WI38 (cell line): ENCODE measurements around the gene GRAMD1A.
"Not testable (repeated sequence)": the region's sequence is repeated elsewhere in the genome, so short reads cannot be mapped to it uniquely, and the experiment has no call there.

ENCODE experiments used
- H3K4me3 ChIP-seq: 2 replicates; pipeline ENCODE4 v1.5.1; 2011; ENCODE audit warnings: low read depth, mild to moderate bottlenecking, control low read depth, low read length
- TF ChIP-seq, protein P1 (sequence below): IDR thresholded peaks from 2 replicates; pipeline ENCODE4 v1.5.1; 2012; ENCODE audit warnings: low read depth, mild to moderate bottlenecking, control low read depth, low read length

The GRAMD1A gene

GRCh38 chr19:34961775-34962686 is 38.1 kb upstream of the GRAMD1A start:
- peak overlapping the region; percentile 86 for H3K4me3 ChIP-seq
- TF ChIP-seq, protein P1, sequence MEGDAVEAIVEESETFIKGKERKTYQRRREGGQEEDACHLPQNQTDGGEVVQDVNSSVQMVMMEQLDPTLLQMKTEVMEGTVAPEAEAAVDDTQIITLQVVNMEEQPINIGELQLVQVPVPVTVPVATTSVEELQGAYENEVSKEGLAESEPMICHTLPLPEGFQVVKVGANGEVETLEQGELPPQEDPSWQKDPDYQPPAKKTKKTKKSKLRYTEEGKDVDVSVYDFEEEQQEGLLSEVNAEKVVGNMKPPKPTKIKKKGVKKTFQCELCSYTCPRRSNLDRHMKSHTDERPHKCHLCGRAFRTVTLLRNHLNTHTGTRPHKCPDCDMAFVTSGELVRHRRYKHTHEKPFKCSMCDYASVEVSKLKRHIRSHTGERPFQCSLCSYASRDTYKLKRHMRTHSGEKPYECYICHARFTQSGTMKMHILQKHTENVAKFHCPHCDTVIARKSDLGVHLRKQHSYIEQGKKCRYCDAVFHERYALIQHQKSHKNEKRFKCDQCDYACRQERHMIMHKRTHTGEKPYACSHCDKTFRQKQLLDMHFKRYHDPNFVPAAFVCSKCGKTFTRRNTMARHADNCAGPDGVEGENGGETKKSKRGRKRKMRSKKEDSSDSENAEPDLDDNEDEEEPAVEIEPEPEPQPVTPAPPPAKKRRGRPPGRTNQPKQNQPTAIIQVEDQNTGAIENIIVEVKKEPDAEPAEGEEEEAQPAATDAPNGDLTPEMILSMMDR = no peak

DNA sequence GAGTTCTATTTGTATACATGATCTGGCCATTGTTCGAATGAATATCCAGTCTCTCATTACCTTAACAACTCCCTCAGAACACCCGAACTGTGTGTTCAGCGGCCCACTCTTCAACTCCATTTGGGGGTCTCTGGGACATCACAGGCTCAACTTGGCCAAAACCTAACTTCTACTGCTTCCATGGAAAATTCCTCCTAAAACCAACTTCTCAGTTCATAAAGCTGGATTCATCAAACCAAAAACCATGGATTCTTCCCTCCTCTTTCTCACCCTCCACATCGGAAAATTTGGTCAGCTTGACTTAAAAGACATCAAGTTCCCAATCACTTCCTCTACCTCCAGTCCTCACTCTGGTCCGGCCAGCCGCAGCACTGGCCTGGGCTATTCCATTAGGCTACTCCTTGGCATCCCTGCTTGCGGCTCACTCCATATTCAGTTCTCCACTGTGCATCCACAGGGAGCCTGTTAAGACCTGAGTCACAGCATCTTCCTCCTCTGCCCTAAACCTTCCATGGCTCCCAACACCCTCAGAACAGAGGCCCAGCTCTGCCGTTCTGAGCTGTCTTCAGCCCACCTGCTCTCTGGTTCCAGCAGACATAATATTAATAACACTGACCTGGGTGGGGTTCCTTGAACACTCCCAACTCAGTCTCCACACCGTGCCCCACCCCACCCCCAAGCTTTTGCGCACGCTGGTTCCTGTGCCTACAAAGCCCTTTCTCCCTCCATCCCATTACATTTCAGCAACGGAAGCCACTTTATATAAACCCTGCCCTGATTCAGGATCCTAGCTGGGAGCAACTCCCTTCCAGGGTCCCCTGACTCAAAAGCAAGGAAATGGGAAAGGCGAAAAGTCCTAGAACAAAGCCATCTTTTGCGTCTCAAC is 37.2 kb upstream of the GRAMD1A start:
- H3K4me3 ChIP-seq = peak overlapping the region; percentile 86
- TF ChIP-seq, protein P1 = no peak

DNA sequence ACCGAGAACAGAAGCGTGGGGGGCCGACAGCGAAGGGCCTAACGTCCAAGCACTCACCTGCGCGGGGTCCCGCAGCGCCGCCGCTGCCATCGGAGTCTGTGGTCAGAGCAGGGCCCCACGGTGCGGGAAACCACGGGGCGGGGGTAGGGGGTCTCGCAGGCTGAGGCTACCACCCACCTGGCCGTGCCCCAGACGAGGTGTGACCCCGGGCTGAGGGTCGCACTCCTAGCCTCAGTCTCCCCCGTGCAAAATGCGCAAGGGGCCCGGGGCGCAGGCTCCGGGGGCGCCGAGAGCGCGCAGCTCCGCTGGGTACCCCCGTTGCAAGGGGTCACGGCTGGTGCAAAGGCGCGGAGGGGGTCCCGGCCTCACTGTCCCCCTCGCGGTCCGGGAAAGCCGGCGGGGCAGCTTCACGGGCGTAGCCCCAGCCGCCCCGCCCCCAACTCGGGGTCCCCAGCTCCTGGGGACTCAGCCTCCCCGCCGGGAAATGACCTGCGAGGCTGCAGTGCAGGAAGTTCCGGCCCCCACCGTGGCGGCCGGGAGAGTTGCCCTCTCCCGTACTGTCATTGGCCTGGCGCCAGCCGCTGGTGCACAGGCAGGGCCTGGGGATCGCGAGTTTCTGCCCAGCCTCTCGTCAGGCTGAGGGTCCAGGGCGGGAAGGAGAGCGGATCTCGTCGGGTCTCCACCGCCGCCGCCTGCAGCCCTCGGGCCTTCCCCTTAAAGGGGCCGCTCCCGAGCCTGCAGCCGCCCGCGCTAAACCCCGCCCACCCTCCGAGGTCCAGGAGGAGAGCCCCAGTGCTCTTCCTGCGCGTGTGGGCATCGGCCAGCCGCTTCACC is 36.3 kb upstream of the GRAMD1A start, which contains the start of gene ZNF792:
Gene ZNF792, minus strand, starts transcription at position 657 of the 834 bp plus-strand sequence. Its CDS starts 567 bp downstream, at position 90.
- H3K4me3 ChIP-seq = peak within 1 kb of the TSS; percentile 86

DNA sequence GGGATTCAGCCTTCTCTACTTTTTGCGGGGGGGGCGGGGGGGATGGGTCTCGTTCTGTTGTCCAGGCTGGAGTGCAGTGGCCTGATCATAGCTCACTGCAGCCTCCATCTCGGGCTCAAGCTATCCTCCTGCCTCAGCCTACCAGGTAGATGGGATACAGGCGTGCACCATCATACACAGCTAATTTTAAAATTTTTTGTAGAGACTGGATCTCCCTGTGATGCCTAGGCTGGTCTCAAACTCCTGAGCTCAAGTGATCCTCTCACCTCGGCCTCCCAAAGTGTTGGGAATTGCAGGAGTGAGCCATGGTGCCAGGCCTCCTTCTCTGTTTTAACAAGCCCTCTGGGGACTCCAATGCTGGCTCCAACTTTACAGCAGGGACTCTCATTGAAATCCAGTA is 35.5 kb upstream of the GRAMD1A start:
- H3K4me3 ChIP-seq = no peak overlapping the region
- TF ChIP-seq, protein P1 = no peak

More for the DNA sequence above, 36.3 kb upstream of the GRAMD1A start, which contains the start of gene ZNF792:
- TF ChIP-seq, protein P1 = no peak

DNA sequence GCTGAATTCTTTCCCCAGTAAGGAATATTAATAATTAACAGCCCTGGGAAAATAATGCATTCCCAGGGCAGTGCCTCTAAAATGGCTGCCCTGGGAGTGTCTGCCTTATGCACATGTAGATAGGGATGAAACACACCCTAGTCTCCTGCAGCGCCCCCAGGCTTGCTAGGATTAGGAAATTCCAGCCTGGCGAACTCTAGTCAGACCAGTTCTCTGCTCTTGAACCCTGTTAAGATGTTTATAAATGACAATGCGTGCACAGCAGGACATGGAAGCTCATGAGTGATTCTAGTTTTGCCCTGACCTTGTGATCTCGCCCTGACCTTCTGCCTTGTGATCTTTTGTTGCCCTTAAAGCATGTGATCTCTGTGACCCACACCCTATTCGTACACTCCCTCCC is 34.6 kb upstream of the GRAMD1A start:
- H3K4me3 ChIP-seq = not testable (repeated sequence)

DNA sequence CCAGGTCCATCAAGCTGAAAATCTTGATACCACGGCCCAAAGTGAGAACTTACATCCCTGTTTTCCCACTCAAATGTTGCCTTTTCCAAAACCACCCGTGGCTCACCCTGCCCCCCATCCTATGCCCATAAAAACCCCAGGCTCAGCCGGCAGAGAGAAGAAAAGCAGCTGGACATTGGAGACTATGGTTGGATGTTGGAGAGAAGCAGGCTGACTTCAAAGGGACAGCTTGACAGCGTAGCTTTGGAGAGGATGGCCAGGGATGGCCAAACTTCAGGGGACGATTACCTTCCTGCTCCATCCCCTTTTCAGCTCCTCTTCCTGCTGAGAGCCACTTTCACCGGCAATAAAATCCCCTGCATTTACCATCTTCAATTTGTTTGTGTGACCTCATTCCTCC is 32.6 kb upstream of the GRAMD1A start:
- TF ChIP-seq, protein P1 = no peak

GRCh38 chr19:34969721-34970120 is 30.4 kb upstream of the GRAMD1A start:
- TF ChIP-seq, protein P1 = no peak
- no peak overlapping the region for H3K4me3 ChIP-seq

More for the DNA sequence above, 32.6 kb upstream of the GRAMD1A start:
- no peak overlapping the region for H3K4me3 ChIP-seq

DNA sequence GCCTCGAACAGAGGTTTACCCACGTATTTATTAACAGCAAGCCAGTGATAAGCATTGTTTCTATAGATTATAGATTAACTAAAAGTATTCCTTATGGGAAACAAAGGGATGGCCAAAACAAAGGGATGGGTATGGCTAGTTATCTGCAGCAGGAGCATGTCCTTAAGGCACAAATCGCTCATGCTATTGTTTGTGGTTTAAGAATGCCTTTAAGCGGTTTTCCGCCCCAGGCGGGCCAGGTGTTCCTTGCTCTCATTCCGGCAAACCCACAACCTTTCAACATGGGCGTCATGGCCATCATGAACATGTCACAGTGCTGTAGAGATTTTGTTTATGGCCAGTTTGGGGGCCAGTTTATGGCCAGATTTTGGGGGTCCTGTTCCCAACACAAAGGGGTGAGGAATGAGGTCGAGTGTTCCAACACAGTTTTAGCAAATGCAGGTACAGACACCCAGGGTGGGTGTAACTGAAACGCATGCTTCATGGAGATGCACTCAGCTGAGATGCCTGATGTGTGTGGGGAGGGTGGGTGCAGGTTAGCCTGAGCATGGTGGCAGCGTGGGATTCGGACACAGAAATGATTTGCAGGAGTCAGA is 29.8 kb upstream of the GRAMD1A start:
- H3K4me3 ChIP-seq = not testable (repeated sequence)
